DMS 273 (cell line): Measurements from ENCODE around the gene FAM120B.

Experiments
- DNase-seq: peaks from one replicate; lab custom pipeline; 2025; ENCODE audit not compliant: unreplicated experiment; lab: John Stamatoyannopoulos, UW

Gene FAM120B

GRCh38 chr6:170439366-170440361 lies 133.1 kb downstream of the FAM120B start:
- DNase-seq = peak; percentile 32

DNA sequence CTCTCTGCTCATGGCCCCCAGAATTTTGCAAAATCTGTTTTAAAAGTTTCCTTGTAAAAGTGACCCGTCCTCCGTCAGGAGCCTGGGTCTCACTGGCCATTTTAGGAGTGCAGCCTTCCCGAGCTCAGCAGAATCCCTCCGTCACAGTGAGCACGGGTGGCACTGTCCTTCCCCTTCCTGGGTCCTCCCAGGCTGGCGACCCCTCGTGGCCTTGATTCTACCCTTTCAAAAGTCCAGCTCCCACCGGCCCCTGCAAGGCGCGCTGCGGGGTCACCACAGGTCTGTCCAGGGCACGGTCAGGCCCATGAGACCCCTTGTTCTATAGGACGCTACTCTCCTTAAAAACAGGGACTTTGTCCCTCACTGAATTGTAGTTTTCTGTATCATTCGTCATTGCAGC lies 133.9 kb downstream of the FAM120B start:
- DNase-seq = no peak

DNA sequence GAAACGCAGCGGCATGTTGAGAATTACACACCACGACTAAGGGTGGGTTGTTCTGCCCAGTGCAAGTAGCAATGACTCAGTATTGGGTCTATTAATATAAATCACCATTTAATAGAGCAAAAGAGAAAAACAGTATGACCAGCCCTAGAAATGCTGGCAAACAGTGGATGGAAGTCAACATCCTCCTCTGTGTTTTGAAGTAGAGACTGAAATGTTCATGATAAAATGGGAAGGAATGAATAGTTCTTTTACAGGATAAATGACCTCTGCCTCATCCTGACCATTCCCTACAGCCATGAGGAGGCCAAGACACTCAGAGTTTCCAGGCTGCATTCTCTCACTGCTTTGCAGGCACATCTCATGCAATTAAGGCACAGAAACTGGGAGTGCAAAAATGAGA lies 134.8 kb downstream of the FAM120B start:
- no peak for DNase-seq

DNA sequence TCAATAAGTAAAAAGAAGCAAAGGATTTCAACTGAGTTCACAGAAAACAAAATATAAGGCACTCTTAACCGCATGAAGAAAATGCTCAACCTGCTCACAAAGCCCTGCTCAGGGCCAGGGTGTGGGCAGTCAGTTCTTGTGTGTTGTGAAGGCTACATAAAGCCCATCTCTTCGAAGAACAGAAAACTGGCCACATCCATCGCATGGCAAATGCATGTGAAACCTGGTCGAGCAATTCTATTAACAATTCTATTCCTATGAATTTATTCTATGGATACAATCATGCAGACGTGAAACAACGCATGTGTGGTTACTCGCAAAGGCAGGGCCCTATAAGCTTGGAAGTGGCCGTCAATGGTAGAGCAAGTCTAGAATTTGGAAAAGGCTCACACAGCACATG lies 136.0 kb downstream of the FAM120B start:
- DNase-seq = no peak

- peak; percentile 32 for DNase-seq
Measured at GRCh38 chr6:170443151-170443662, 136.6 kb downstream of the FAM120B start.

- no peak for DNase-seq
Measured at GRCh38 chr6:170444056-170444591, 137.6 kb downstream of the FAM120B start.

DNA sequence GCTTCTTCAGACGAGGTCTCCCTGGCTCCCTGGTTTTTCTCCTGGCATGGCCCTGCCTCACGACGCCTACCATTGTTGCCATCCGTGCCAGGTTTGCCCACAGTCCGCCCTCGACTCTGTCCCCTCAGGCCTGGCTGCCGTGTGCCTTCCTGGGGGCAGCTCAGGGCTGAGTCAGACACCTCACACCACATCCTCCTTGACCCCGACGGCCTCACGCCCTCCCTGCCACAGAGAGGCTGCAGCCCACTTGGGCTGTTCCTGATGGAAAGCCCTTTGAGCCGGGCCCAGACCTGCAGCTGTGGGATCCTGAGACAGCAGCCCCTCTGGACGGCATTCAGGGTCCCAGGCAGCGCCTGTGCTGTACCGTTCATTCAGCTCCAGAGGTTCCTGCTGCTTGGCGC lies 138.3 kb downstream of the FAM120B start:
- no peak for DNase-seq

- DNase-seq = peak; percentile 76
Measured at GRCh38 chr6:170445487-170445886, 138.9 kb downstream of the FAM120B start.

- no peak for DNase-seq
Measured at GRCh38 chr6:170445971-170446370, 139.4 kb downstream of the FAM120B start.

DNA sequence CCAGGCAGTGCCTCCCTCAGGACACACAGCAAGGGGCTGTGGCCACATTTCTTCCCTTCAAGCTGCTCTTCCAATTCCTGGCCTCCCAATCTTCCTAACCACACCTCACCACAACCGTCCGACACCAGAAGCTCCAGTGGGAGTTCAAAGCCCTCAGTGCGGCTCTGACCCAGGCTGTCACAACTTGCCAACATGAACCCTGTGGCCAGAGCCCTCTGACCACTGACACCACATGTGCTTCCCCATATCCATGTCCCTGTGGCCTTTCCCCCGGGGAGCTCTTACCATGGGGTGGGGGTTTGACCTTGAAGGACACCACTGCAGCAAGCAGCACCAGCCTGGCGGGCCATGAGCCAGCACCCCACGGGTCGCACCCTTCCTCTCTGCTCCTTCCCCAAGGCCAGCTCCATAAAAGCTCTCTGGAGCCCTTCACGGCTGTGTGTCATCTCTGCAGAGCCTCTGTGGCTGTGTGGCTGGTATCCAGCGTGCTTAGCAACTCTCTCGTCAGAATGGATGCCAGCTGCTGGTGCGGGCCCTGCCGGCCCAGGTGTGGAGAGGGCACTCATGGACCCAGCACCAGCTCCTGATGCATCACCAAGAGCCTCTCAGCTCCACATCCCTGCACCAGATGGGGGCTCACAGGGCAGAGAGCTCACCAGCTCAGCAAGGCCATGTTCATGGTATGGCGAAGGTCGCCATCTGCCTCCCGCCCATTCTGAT lies 140.4 kb downstream of the FAM120B start:
- DNase-seq = no peak

DNA sequence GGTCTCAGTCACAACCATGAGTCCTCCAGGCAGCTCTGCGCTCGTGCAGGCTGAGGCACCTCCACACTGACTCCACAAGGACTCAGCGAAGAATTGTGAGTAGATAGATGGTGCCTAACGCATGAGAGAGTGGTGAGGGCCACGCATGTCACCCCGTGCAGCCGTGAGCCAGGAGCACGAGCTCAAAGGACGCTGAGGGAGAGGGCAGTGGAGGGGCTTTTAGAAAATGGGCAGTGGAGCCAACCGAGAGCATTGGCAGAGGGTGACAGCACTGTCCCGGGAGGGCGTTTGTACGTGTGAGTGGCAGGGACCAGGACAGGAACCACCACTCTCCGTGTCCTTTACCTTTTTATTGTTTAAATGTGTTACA lies 141.0 kb downstream of the FAM120B start:
- no peak for DNase-seq

DNA sequence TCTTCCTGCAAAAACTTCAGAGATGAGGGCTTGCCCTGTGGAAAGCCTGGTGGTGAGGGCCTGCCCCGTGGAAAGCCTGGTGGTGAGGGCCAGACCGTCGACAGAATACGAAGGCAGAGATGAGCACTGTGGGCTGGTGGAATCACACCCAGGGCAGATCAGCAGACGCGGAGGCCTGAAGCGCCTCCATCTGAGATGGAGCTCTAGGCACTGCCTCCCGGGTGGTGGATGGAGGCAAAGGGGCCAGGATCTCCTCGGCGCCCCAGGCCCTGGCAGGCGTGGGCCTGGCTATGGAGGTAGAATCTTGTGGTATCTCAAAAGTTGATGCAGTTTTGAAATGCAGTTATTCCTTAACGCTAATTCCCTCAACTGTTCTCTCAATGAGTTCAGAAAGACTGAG lies 141.8 kb downstream of the FAM120B start:
- no peak for DNase-seq

GRCh38 chr6:170448751-170449630 lies 142.4 kb downstream of the FAM120B start:
- DNase-seq = no peak

DNA sequence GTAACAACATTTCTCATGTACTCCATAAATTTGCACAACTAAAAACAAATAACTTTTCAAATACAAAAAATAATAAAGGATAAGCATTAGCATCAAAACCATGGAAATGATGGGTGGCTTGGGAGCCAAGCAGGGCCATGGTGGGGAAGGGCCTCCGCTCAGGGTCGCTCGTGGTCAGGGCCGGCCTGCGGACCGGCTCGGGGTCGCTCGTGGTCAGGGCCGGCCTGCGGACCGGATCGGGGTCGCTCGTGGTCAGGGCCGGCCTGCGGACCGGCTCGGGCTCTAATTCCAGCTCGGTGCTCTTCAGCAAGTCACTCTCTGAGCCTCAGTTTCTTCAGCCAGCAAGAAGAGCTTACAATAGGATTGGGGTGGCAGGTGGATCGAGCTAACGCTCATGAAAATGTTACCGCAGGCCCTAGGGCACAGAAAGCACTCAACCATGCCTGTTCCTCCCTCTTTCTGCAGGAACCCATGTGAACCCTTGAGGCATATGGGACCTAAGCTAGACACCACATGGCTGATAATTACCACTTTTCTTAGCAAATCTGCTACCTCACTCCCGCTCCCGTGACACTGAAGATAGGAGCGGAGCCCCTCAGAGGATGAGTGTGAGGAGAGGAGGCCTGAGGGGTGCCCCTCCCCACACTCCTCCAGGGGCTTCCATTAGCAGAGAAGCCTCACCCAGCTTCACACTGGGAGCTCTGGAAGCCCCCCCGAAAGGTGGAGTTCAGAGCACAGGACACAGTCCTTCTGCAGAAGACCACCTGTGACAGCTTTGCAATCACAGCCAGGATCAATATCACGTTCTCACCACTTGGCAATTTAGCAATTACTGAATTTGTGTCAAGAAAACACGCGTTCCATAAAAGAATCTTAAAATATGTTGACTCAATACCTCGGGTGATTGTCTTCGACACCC lies 143.5 kb downstream of the FAM120B start:
- DNase-seq = peak; percentile 61

- peak; percentile 46 for DNase-seq
Measured at GRCh38 chr6:170450916-170451761, 144.6 kb downstream of the FAM120B start.

DNA sequence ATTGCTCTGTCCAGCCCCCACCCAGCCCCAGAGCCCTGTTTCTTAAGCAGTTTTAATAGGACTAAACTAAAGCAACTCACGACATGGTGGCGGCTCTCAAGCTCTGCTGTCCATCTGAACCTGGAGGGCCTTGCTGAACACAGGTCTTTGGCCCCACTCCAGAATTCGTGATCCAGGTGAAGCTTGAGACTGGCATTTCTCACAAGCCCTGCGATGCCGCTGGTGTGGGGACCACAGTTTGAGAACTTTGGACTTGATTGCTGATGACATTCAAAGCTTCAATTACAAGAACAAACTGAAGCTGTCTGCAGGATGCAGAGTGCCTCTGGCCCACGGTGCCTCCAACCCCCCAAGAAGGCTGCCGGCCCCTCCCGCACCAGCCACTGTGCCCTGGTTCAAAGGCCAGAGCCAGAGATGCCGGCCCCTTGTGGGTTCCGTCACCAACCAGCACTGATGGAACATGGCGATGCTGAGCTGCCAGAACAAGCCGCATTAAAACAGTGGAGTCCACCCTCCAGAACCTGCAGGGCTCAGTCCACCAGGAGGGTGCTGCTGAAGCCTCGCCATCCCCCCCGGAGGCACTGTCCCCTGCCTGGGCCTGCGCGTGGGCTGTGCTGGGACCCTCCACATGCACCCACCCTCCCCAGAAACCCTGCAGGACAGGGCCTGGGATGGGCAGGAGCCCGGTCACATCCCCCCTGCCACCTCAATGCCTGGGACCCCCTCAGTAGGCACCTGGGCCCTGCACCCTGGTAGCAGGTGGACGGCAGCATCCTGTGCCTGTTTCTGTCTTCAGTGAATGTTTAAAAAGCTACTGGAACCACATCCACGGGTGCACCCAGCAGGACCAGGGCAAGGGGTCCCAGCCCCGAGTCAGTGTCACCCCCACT lies 145.4 kb downstream of the FAM120B start:
- DNase-seq = no peak

DNA sequence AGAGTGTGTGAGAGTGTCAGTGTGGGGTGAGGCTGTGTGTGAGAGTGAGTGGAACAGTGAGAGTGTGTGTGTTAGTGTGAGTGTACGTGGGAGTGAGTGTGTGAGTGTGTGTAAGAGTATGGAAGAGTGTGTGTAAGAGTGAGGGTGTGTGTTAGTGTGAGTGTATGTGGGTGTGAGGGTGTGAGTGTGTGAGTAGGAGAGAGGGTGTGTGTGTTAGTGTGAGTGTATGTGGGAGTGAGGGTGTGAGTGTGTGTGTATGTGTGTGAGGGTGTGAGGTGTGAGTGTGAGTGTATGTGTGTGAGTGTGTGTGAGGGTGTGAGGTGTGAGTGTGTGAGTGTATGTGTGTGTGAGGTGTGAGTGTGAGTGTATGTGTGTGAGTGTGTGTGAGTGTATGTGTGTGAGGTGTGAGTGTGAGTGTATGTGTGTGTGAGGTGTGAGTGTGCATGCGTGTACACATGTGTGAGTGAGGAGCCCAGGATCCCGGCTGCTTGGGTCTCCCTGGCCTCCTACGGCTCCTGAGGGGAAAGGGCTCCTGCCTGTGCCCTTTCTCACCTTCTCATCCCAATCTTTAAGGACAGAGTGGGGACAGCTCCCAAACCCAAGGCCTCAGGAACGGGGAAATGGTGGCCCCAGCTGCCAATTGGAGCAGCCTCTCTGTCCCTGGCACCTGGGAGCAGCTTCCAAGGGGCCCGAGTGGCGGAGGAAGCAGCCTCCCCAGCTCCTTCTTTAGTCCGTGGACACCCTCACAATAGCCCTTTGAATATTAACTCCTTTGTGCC lies 146.4 kb downstream of the FAM120B start:
- DNase-seq = no peak
